Lung (tissue), 12 donors: ENCODE measurements around the gene ONECUT2. TPM values are rescaled to one million over a fixed set of nuclear protein-coding genes. Genes with fewer than 3 reads are reported as not detected.

Experiments used
- ATAC-seq: fragments of 200-7000 bp; cut with Tn5 transposase; one replicate; pipeline ENCODE4 v1.9.1; 2020; ENCODE audit warnings: moderate number of reproducible peaks; ENCODE audit not compliant: insufficient read depth, low FRiP score
- DNase-seq, 3 donors: peaks; one replicate each; pipeline ENCODE4 v3.0.0-alpha.2; 2013 to 2017
- H3K27ac ChIP-seq, 2 donors: one replicate each; pipeline ENCODE4 v1.5.1; 2013; ENCODE audit warnings: mild to moderate bottlenecking in 2 of 2, moderate library complexity in 2 of 2, control low read depth in 1 of 2, inconsistent platforms in 1 of 2, low read depth in 1 of 2, low read length in 1 of 2
- H3K27me3 ChIP-seq, 3 donors: one replicate each; pipeline ENCODE4 v1.5.1; 2013; ENCODE audit warnings: low read length in 2 of 3; ENCODE audit not compliant: control insufficient read depth in 3 of 3, insufficient read depth in 3 of 3
- H3K36me3 ChIP-seq, 4 donors: one replicate each; pipeline ENCODE4 v1.5.1; 2013; ENCODE audit warnings: low read length in 4 of 4, mild to moderate bottlenecking in 1 of 4, moderate library complexity in 1 of 4; ENCODE audit not compliant: control insufficient read depth in 4 of 4, insufficient read depth in 4 of 4
- H3K4me1 ChIP-seq, 5 donors: one replicate each; pipeline ENCODE4 v1.5.1; 2013; ENCODE audit warnings: low read length in 5 of 5, mild to moderate bottlenecking in 2 of 5, moderate library complexity in 1 of 5; ENCODE audit not compliant: control insufficient read depth in 5 of 5, insufficient read depth in 5 of 5
- H3K4me3 ChIP-seq: one replicate; pipeline ENCODE4 v1.5.1; 2013; ENCODE audit warnings: mild to moderate bottlenecking, control low read depth, moderate library complexity
- H3K9ac ChIP-seq, 2 donors: one replicate each; pipeline ENCODE4 v1.5.1; 2013; ENCODE audit warnings: low read length in 2 of 2, control low read depth in 1 of 2; ENCODE audit not compliant: insufficient read depth in 1 of 2
- H3K9me3 ChIP-seq, 4 donors: one replicate each; pipeline ENCODE4 v1.5.1; 2013; ENCODE audit warnings: low read length in 3 of 4, mild to moderate bottlenecking in 1 of 4, moderate library complexity in 1 of 4; ENCODE audit not compliant: control insufficient read depth in 4 of 4, insufficient read depth in 3 of 4
- CTCF ChIP-seq: IDR thresholded peaks from 2 replicates; pipeline ENCODE4 v1.5.1; 2012; ENCODE audit warnings: mild to moderate bottlenecking; ENCODE audit errors: control extremely low read depth, extremely low read depth
- WGBS, 2 donors: extraction: QIAGEN DNeasy Blood & Tissue Kit; methylation state at CpG; one replicate each; pipeline ENCODE4 v1.1.7; 2013; 5-methylcytosine and 5-hydroxymethylcytosine counted together
- polyA plus RNA-seq, 2 donors: library from polyadenylated mRNA; stranded (reverse); fragments of 200-250 nt; gene quantifications; one replicate each; pipeline ENCODE4 v1.2.1, GENCODE V29; 2013
- total RNA-seq, 2 donors: library from RNA; depleted of rRNA in 1 of 2; stranded (reverse); fragments of >200 nt in 1 of 2; gene quantifications; one replicate each; pipeline ENCODE4 v1.2.1, GENCODE V29; 2014 to 2021
- donor health status: control.
- donor health status: control.
- donor health status: Bipolar disorder and iron deficiency.
- donor health status: healthy.
- donor health status: DM: yes; HTN: yes; CAD: no.

ONECUT2 gene
- total and polyA plus RNA-seq, 4 donors, result 0.01 to 0.06 (median 0.02) TPM; not detected in 1

- DNase-seq, result no peak
- Histone ChIP-seq H3K9me3 (peaks cover 0 to 2% (median under 1%) of the 10 kb centered on the region in 4 donors), H3K4me1 (no peaks in the 10 kb centered on the region), H3K9ac (no peak overlapping the region), H3K27me3 (peaks cover 0 to 10% (median 3%) of the 10 kb centered on the region in 3 donors), H3K27ac (no peak overlapping the region), H3K36me3 (no peaks in the 10 kb centered on the region), H3K4me3 (no peak overlapping the region)
- no peak for TF ChIP-seq CTCF
- WGBS, 2 donors, result 88 to 90% methylated on average over 4 of the region's 4 CpGs
- ATAC-seq, result no peak
These were observed 18.6 kb upstream of the ONECUT2 start for GRCh38 chr18:57416542-57416941.

GRCh38 chr18:57422313-57422872, 12.8 kb upstream of the ONECUT2 start:
- peaks cover 0 to 2% (median 0%) of the 10 kb centered on the region in 5 donors for H3K4me1 ChIP-seq
- TF ChIP-seq CTCF, result no peak
- H3K9ac ChIP-seq, result no peak overlapping the region
- H3K36me3 ChIP-seq, result no peaks in the 10 kb centered on the region
- no peak overlapping the region for H3K27ac ChIP-seq
- 58 to 73% methylated on average over 3 of the region's 3 CpGs for WGBS, 2 donors
- H3K4me3 ChIP-seq, result no peak overlapping the region
- DNase-seq, result no peak
- no peak for ATAC-seq
- H3K9me3 ChIP-seq, result peaks cover 0 to 7% (median 2%) of the 10 kb centered on the region in 4 donors
- H3K27me3 ChIP-seq, result peaks cover 6 to 42% (median 36%) of the 10 kb centered on the region in 3 donors

- peaks cover 15 to 51% (median 41%) of the 10 kb centered on the region in 3 donors for H3K27me3 ChIP-seq
- DNase-seq (no peak), ATAC-seq (no peak)
- no peaks in the 10 kb centered on the region for H3K36me3 ChIP-seq
- TF ChIP-seq CTCF, result no peak
- peaks cover 0 to 15% (median 0%) of the 10 kb centered on the region in 5 donors for H3K4me1 ChIP-seq
- no peak overlapping the region for H3K4me3 ChIP-seq
- H3K9me3 ChIP-seq, result peaks cover 0 to 19% (median 2%) of the 10 kb centered on the region in 4 donors
- no peak overlapping the region for H3K27ac ChIP-seq
- no peak overlapping the region for H3K9ac ChIP-seq
These were observed 11.4 kb upstream of the ONECUT2 start for GRCh38 chr18:57423821-57424220.

DNA sequence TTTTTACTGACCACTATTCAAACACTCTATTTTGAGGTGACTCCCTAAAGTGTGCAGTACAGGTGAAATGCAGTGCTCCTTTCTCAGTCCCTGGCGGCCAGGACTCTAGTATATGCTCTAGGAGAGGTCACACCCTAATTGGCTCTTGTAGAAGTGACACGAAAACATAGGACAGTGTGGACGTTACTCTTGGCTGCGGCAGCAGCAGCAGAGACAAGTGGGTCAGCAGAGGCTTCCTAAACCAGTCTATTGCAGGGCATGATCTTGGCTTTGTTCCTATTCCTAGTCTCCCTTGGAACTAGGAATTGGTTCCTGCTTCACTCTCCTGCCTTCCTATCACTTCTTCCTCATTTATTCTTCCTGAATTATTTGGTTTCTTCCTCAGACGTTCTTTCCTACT, 10.1 kb upstream of the ONECUT2 start:
- Histone ChIP-seq H3K27ac (no peak overlapping the region), H3K4me3 (no peak overlapping the region), H3K9me3 (peaks cover 0 to 19% (median 2%) of the 10 kb centered on the region in 4 donors), H3K27me3 (peaks cover 15 to 63% (median 54%) of the 10 kb centered on the region in 3 donors), H3K9ac (no peak overlapping the region), H3K4me1 (peaks cover 0 to 16% (median 0%) of the 10 kb centered on the region in 5 donors), H3K36me3 (no peaks in the 10 kb centered on the region)
- DNase-seq, result no peak
- TF ChIP-seq CTCF, result no peak
- WGBS, 2 donors, result 76 to 81% methylated on average over 5 of the region's 5 CpGs
- no peak for ATAC-seq
